Loucy (cell line): ENCODE data around the gene IGSF8.

Source experiments
- H2AFZ ChIP-seq: fragments of 200-600 bp; sonication (generic); 2 replicates; pipeline ENCODE4 v1.6.0; 2016; ENCODE audit warnings: antibody characterized with exemption, mild to moderate bottlenecking, low read length, moderate library complexity
- H3F3A ChIP-seq: fragments of 200-600 bp; 2 replicates; pipeline ENCODE4 v1.6.0; 2016; ENCODE audit warnings: antibody characterized with exemption, low read depth, mild to moderate bottlenecking
- H3K27me3 ChIP-seq: fragments of 200-600 bp; sonication (generic); 2 replicates; pipeline ENCODE4 v1.6.1; 2014; ENCODE audit warnings: low read length, mild to moderate bottlenecking; ENCODE audit not compliant: insufficient read depth, poor library complexity, severe bottlenecking
- H3K36me3 ChIP-seq: fragments of 200-600 bp; sonication (generic); 2 replicates; pipeline ENCODE4 v1.6.1; 2016; ENCODE audit warnings: low read length; ENCODE audit not compliant: insufficient read depth
- H3K4me1 ChIP-seq: fragments of 200-600 bp; sonication (generic); 2 replicates; pipeline ENCODE4 v1.5.1; 2014; ENCODE audit warnings: low read length, mild to moderate bottlenecking; ENCODE audit not compliant: insufficient read depth, poor library complexity, severe bottlenecking
- H3K4me2 ChIP-seq: fragments of 200-600 bp; sonication (generic); 2 replicates; pipeline ENCODE4 v1.6.0; 2014; ENCODE audit warnings: antibody characterized with exemption, low read length, low read depth, mild to moderate bottlenecking; ENCODE audit not compliant: poor library complexity, severe bottlenecking
- H3K4me3 ChIP-seq: fragments of 200-600 bp; sonication (generic); 2 replicates; pipeline ENCODE4 v1.5.1; 2014; ENCODE audit warnings: low read length, mild to moderate bottlenecking, mixed read lengths; ENCODE audit not compliant: poor library complexity, severe bottlenecking
- H3K79me2 ChIP-seq: fragments of 200-600 bp; sonication (generic); 2 replicates; pipeline ENCODE4 v1.6.1; 2014; ENCODE audit warnings: low read length; ENCODE audit not compliant: insufficient read depth
- H3K9ac ChIP-seq: fragments of 200-600 bp; sonication (generic); 2 replicates; pipeline ENCODE4 v1.6.0; 2014; ENCODE audit warnings: mild to moderate bottlenecking, low read depth, low read length, moderate library complexity; ENCODE audit not compliant: poor library complexity, severe bottlenecking
- H3K9me2 ChIP-seq: fragments of 200-600 bp; sonication (generic); replicated peaks from 2 replicates; pipeline ENCODE4 v1.6.1; 2016; ENCODE audit warnings: low read depth, low read length, mixed read lengths
- H3K9me3 ChIP-seq: fragments of 200-600 bp; sonication (generic); 2 replicates; pipeline ENCODE4 v1.6.1; 2014; ENCODE audit warnings: mild to moderate bottlenecking, antibody characterized with exemption, low read length, low read depth; ENCODE audit not compliant: insufficient read depth
- H4K20me1 ChIP-seq: fragments of 200-600 bp; sonication (generic); 2 replicates; pipeline ENCODE4 v1.6.0; 2014; ENCODE audit warnings: antibody characterized with exemption, low read length, mild to moderate bottlenecking; ENCODE audit not compliant: insufficient read depth, poor library complexity, severe bottlenecking
- CTCF ChIP-seq: fragments of 200-600 bp; sonication (generic); conservative IDR thresholded peaks from 2 replicates; pipeline ENCODE4 v1.5.1; 2014; ENCODE audit warnings: mild to moderate bottlenecking, antibody characterized with exemption, low read length
- EZH2phosphoT487 ChIP-seq: fragments of 200-600 bp; IDR thresholded peaks from 2 replicates; pipeline ENCODE4 v1.6.1; 2018; ENCODE audit warnings: antibody characterized with exemption, mild to moderate bottlenecking, moderate library complexity, borderline replicate concordance

IGSF8 gene

GRCh38 chr1:160130939-160131338 lies 32.5 kb upstream of the IGSF8 start:
- H2AFZ ChIP-seq = no peak overlapping the region
- no peak overlapping the region for H3K9ac ChIP-seq
- no peaks in the 10 kb centered on the region for H3F3A ChIP-seq
- TF ChIP-seq CTCF (no peak), EZH2phosphoT487 (no peak)
- no peaks in the 10 kb centered on the region for H4K20me1 ChIP-seq
- H3K9me3 ChIP-seq = no peaks in the 10 kb centered on the region
- no peaks in the 10 kb centered on the region for H3K27me3 ChIP-seq
- no peaks in the 10 kb centered on the region for H3K36me3 ChIP-seq
- no peak overlapping the region for H3K4me3 ChIP-seq
- no peaks in the 10 kb centered on the region for H3K79me2 ChIP-seq
- H3K9me2 ChIP-seq = no peaks in the 10 kb centered on the region
- no peak overlapping the region for H3K4me2 ChIP-seq
- H3K4me1 ChIP-seq = no peaks in the 10 kb centered on the region

GRCh38 chr1:160130486-160130885 lies 32.1 kb upstream of the IGSF8 start:
- Histone ChIP-seq H3K36me3 (no peaks in the 10 kb centered on the region), H3K4me2 (no peak overlapping the region), H3F3A (no peaks in the 10 kb centered on the region), H3K4me3 (no peak overlapping the region), H3K9me3 (no peaks in the 10 kb centered on the region), H3K9me2 (no peaks in the 10 kb centered on the region), H4K20me1 (no peaks in the 10 kb centered on the region), H3K27me3 (no peaks in the 10 kb centered on the region), H3K4me1 (no peaks in the 10 kb centered on the region), H3K79me2 (no peaks in the 10 kb centered on the region), H3K9ac (no peak overlapping the region), H2AFZ (no peak overlapping the region)
- TF ChIP-seq EZH2phosphoT487 (no peak), CTCF (no peak)

GRCh38 chr1:160129966-160130365 lies 31.5 kb upstream of the IGSF8 start:
- Histone ChIP-seq H3K36me3 (no peaks in the 10 kb centered on the region), H3K4me2 (no peak overlapping the region), H4K20me1 (no peaks in the 10 kb centered on the region), H3K9me3 (no peaks in the 10 kb centered on the region), H3K9me2 (no peaks in the 10 kb centered on the region), H3K4me3 (no peak overlapping the region), H3K9ac (no peak overlapping the region), H3K79me2 (no peaks in the 10 kb centered on the region), H3K4me1 (no peaks in the 10 kb centered on the region), H2AFZ (no peak overlapping the region), H3F3A (no peaks in the 10 kb centered on the region), H3K27me3 (no peaks in the 10 kb centered on the region)
- TF ChIP-seq CTCF (no peak), EZH2phosphoT487 (no peak)
